GM12878 (cell line): ENCODE data around the gene PPM1D.

Experiments used
- ASH2L ChIP-seq: fragments of 300-600, 200-600 bp; sonication (generic); IDR thresholded peaks from 2 replicates; pipeline ENCODE4 v1.6.1; 2017; ENCODE audit warnings: low read depth, mild to moderate bottlenecking, borderline replicate concordance
- CTCF ChIP-seq, 3 experiments: IDR thresholded peaks in 2 of 3; conservative IDR thresholded peaks in 1 of 3; 2 replicates each; pipeline ENCODE4 v1.5.1; 2011; ENCODE audit warnings: low read depth in 3 of 3, low read length in 3 of 3, mild to moderate bottlenecking in 3 of 3, control low read depth in 2 of 3, moderate library complexity in 2 of 3, inconsistent platforms in 1 of 3, mixed read lengths in 1 of 3; ENCODE audit not compliant: control insufficient read depth in 2 of 3, insufficient read depth in 1 of 3; ENCODE audit errors: extremely low read depth in 1 of 3
- ETV6 ChIP-seq, 2 experiments: fragments of 450-650 bp in 1 of 2; IDR thresholded peaks in 1 of 2; conservative IDR thresholded peaks in 1 of 2; 2 replicates each; pipeline ENCODE4 v1.6.1; 2014; ENCODE audit warnings: antibody characterized with exemption in 1 of 2, borderline replicate concordance in 1 of 2, low read depth in 1 of 2, mild to moderate bottlenecking in 1 of 2, moderate library complexity in 1 of 2
- EZH2 ChIP-seq: IDR thresholded peaks from 2 replicates; pipeline ENCODE4 v1.6.1; 2012; ENCODE audit warnings: low read depth, mild to moderate bottlenecking, control low read depth, inconsistent platforms, low read length, borderline replicate concordance; ENCODE audit not compliant: control insufficient read depth
- IKZF1 ChIP-seq: fragments of 450-650 bp; conservative IDR thresholded peaks from 2 replicates; pipeline ENCODE4 v1.6.1; 2017; ENCODE audit warnings: antibody characterized with exemption, mild to moderate bottlenecking
- NRF1 ChIP-seq: conservative IDR thresholded peaks from 2 replicates; pipeline ENCODE4 v1.6.1; 2011; ENCODE audit warnings: mild to moderate bottlenecking, low read depth, low read length, improper control_type of control experiment
- SIN3A ChIP-seq: IDR thresholded peaks from 2 replicates; pipeline ENCODE4 v1.6.1; 2012; ENCODE audit warnings: low read depth, low read length, improper control_type of control experiment
- SUZ12 ChIP-seq: fragments of 200-600 bp; sonication (generic); IDR thresholded peaks from one replicate; pipeline ENCODE4 v1.6.1; 2018; ENCODE audit warnings: antibody characterized with exemption, mild to moderate bottlenecking; ENCODE audit not compliant: unreplicated experiment
- YY1 ChIP-seq: IDR thresholded peaks from 2 replicates; pipeline ENCODE4 v1.6.1; 2011; ENCODE audit warnings: low read depth, mild to moderate bottlenecking, low read length
- TF ChIP-seq, protein P1 (sequence below): fragments of 450-650 bp; IDR thresholded peaks from 2 replicates; pipeline ENCODE4 v1.6.1; 2017; ENCODE audit warnings: mild to moderate bottlenecking, moderate library complexity

- TF ChIP-seq YY1 (no peak), ASH2L (no peak), ETV6 (conservative IDR thresholded peaks at IDR 0.05 in 1 of 2, IDR thresholded peaks at IDR 0.05 in 1 of 2; ENCODE audit: borderline replicate concordance in 1 of 2, low read depth in 1 of 2) (peak in 1 of 2 experiments; percentile 93; a peak in 1 of 4 replicates), CTCF (IDR thresholded peaks at IDR 0.05 in 2 of 3, conservative IDR thresholded peaks at IDR 0.05 in 1 of 3; ENCODE audit: control insufficient read depth in 2 of 3, extremely low read depth in 1 of 3, insufficient read depth in 1 of 3, low read depth in 3 of 3, low read length in 3 of 3) (no peak), NRF1 (no peak), SUZ12 (no peak), SIN3A (no peak), EZH2 (no peak), IKZF1 (no peak)
- TF ChIP-seq, protein P1, sequence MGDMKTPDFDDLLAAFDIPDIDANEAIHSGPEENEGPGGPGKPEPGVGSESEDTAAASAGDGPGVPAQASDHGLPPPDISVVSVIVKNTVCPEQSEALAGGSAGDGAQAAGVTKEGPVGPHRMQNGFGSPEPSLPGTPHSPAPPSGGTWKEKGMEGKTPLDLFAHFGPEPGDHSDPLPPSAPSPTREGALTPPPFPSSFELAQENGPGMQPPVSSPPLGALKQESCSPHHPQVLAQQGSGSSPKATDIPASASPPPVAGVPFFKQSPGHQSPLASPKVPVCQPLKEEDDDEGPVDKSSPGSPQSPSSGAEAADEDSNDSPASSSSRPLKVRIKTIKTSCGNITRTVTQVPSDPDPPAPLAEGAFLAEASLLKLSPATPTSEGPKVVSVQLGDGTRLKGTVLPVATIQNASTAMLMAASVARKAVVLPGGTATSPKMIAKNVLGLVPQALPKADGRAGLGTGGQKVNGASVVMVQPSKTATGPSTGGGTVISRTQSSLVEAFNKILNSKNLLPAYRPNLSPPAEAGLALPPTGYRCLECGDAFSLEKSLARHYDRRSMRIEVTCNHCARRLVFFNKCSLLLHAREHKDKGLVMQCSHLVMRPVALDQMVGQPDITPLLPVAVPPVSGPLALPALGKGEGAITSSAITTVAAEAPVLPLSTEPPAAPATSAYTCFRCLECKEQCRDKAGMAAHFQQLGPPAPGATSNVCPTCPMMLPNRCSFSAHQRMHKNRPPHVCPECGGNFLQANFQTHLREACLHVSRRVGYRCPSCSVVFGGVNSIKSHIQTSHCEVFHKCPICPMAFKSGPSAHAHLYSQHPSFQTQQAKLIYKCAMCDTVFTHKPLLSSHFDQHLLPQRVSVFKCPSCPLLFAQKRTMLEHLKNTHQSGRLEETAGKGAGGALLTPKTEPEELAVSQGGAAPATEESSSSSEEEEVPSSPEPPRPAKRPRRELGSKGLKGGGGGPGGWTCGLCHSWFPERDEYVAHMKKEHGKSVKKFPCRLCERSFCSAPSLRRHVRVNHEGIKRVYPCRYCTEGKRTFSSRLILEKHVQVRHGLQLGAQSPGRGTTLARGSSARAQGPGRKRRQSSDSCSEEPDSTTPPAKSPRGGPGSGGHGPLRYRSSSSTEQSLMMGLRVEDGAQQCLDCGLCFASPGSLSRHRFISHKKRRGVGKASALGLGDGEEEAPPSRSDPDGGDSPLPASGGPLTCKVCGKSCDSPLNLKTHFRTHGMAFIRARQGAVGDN = no peak
Measured at GRCh38 chr17:60676758-60677307, 76.8 kb downstream of the PPM1D start.
